ENCODE results near the gene ERVV-1. TPM values are rescaled to one million over a fixed set of nuclear protein-coding genes. Genes with fewer than 3 reads are reported as not detected.

ERVV-1 gene
- total RNA-seq, 1 donor from 2014 or later, result not detected

GRCh38 chr19:52991484-52991883, 22.2 kb upstream of the ERVV-1 start:
- TF ChIP-seq CTCF (conservative IDR thresholded peaks at IDR 0.05; ENCODE audit: low read depth, low read length), result no peak
- H3K4me3 ChIP-seq (ENCODE audit: low read depth, low read length), result no peak overlapping the region
- no peak for DNase-seq (ENCODE audit: low read depth)

GRCh38 chr19:52992109-52993004, 21.4 kb upstream of the ERVV-1 start:
- H3K4me3 ChIP-seq (ENCODE audit: low read depth, low read length), result peak overlapping the region; percentile 60
- TF ChIP-seq CTCF (conservative IDR thresholded peaks at IDR 0.05; ENCODE audit: low read depth, low read length), result no peak
- DNase-seq (ENCODE audit: low read depth), result no peak

- no peak for DNase-seq (ENCODE audit: low read depth)
- peak overlapping the region; percentile 60 for H3K4me3 ChIP-seq (ENCODE audit: low read depth, low read length)
- peak; percentile 16 for TF ChIP-seq CTCF (conservative IDR thresholded peaks at IDR 0.05; ENCODE audit: low read depth, low read length)
Measured at GRCh38 chr19:52993342-52994178, 20.2 kb upstream of the ERVV-1 start.

GRCh38 chr19:52995711-52996110, 18.0 kb upstream of the ERVV-1 start:
- DNase-seq (ENCODE audit: low read depth), result no peak
- no peak overlapping the region for H3K4me3 ChIP-seq (ENCODE audit: low read depth, low read length)
- TF ChIP-seq CTCF (conservative IDR thresholded peaks at IDR 0.05; ENCODE audit: low read depth, low read length), result no peak

GRCh38 chr19:52997975-52998374, 15.7 kb upstream of the ERVV-1 start:
- no peak overlapping the region for H3K4me3 ChIP-seq (ENCODE audit: low read depth, low read length)
- no peak for DNase-seq (ENCODE audit: low read depth)
- no peak for TF ChIP-seq CTCF (conservative IDR thresholded peaks at IDR 0.05; ENCODE audit: low read depth, low read length)

- H3K4me3 ChIP-seq (ENCODE audit: low read depth, low read length), result no peak overlapping the region
- no peak for DNase-seq (ENCODE audit: low read depth)
- no peak for TF ChIP-seq CTCF (conservative IDR thresholded peaks at IDR 0.05; ENCODE audit: low read depth, low read length)
Measured at GRCh38 chr19:53002479-53002878, 11.2 kb upstream of the ERVV-1 start.

Data from epithelial cell of proximal tubule (primary cell).